Esophagus squamous epithelium (tissue), 4 donors: ENCODE results near the gene SRSF2.

Experiments used
- POLR2A ChIP-seq, 4 donors: fragments of 450-650 bp; IDR thresholded peaks; one replicate each; pipeline ENCODE4 v1.6.1; 2017; ENCODE audit warnings: antibody characterized with exemption in 4 of 4, mild to moderate bottlenecking in 4 of 4, moderate library complexity in 3 of 4
- TF ChIP-seq, protein P1 (sequence below), 6 experiments: fragments of 450-650 bp in 4 of 6; fragments of 200-600 bp in 2 of 6; sonication (generic) in 2 of 6; IDR thresholded peaks; one replicate each; pipeline ENCODE4 v1.5.1; 2016 to 2019; ENCODE audit warnings: antibody characterized with exemption in 6 of 6, mild to moderate bottlenecking in 4 of 6, moderate library complexity in 4 of 6

DNA sequence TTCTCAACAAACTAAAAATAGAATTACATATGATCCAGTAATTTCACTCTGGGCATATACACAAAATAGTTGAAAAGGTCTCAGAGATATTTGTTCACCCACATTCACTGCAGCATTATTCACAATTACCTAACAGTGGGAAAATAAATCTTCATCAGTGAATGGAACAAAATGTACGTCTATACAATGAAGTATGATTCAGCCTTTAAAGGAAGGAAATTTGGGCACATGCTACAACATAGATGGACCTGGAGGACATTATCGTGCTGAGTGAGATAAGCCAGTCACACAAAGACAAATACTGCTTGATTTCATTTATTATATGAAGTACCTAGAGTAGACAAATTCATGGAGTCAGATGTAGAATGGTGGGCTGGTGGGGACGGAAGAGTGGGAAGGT lies 47.8 kb upstream of the SRSF2 start:
- TF ChIP-seq, protein P1, sequence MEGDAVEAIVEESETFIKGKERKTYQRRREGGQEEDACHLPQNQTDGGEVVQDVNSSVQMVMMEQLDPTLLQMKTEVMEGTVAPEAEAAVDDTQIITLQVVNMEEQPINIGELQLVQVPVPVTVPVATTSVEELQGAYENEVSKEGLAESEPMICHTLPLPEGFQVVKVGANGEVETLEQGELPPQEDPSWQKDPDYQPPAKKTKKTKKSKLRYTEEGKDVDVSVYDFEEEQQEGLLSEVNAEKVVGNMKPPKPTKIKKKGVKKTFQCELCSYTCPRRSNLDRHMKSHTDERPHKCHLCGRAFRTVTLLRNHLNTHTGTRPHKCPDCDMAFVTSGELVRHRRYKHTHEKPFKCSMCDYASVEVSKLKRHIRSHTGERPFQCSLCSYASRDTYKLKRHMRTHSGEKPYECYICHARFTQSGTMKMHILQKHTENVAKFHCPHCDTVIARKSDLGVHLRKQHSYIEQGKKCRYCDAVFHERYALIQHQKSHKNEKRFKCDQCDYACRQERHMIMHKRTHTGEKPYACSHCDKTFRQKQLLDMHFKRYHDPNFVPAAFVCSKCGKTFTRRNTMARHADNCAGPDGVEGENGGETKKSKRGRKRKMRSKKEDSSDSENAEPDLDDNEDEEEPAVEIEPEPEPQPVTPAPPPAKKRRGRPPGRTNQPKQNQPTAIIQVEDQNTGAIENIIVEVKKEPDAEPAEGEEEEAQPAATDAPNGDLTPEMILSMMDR (IDR thresholded peaks at IDR 0.05): no peak
- TF ChIP-seq POLR2A (IDR thresholded peaks at IDR 0.05): no peak
